Astrocyte of the cerebellum (primary cell): ENCODE data around the gene ESR2.

ENCODE experiments used
- DNase-seq: peaks from one replicate; pipeline ENCODE4 v3.0.0-alpha.2; 2011; ENCODE audit warnings: low read depth
- H3K4me3 ChIP-seq: 2 replicates; pipeline ENCODE4 v1.5.1; 2011; ENCODE audit warnings: mild to moderate bottlenecking, low read depth, low read length, moderate library complexity
- in situ Hi-C: cut with HindIII; loops from 2 replicates; pipeline ENCODE4 v1.10.0; 2017; ENCODE audit warnings: low sequenced_read_pairs
- TF ChIP-seq, protein P1 (sequence below): IDR thresholded peaks from 2 replicates; pipeline ENCODE4 v1.5.1; 2012; ENCODE audit warnings: low read length, low read depth, moderate library complexity, mild to moderate bottlenecking; ENCODE audit errors: missing control alignments

ESR2 gene

DNA sequence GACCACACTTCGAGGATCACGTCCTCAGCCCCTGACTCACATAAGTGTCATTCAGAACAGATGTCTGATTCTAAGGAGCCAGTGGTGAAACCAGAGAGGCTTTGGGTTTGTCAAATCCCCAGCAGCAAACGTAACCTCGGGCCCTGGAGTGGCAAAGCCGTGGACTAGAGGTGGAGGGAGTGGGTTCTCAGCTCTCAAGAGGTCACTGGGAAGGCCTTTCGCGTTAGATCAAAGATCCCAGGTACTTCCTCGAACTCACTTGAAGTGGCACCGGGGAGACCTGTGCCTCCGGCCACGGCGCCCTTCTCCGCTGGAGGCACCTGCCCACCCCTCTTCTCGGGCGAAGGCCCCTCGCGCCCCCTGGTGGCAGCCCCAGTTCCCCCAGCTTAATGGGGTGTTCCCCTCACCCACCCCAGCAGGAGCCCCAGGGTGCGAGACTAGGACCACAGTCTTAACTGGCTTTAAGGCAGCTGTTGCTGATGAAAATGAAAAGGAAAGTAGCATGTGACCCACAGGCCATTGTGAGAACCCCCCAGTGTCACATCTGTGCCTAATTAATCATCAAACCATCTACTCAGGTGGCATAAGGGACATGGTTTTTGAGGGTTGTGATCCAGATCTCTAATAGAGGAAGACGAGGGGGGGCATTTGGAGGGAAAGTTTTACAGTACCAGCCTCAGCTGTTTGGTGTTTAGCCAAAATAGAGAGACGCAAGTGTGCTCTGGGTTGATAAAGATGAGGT, 672 bp upstream of the ESR2 start:
- DNase-seq = no peak
- TF ChIP-seq, protein P1, sequence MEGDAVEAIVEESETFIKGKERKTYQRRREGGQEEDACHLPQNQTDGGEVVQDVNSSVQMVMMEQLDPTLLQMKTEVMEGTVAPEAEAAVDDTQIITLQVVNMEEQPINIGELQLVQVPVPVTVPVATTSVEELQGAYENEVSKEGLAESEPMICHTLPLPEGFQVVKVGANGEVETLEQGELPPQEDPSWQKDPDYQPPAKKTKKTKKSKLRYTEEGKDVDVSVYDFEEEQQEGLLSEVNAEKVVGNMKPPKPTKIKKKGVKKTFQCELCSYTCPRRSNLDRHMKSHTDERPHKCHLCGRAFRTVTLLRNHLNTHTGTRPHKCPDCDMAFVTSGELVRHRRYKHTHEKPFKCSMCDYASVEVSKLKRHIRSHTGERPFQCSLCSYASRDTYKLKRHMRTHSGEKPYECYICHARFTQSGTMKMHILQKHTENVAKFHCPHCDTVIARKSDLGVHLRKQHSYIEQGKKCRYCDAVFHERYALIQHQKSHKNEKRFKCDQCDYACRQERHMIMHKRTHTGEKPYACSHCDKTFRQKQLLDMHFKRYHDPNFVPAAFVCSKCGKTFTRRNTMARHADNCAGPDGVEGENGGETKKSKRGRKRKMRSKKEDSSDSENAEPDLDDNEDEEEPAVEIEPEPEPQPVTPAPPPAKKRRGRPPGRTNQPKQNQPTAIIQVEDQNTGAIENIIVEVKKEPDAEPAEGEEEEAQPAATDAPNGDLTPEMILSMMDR = peak; percentile 78
- peak overlapping the region; percentile 39 for H3K4me3 ChIP-seq
- in situ Hi-C loops = loop anchor here (5.0 to 25.0 kb wide), 2 partner anchors 283 to 483 kb away; no protein-coding TSS in a partner anchor

DNA sequence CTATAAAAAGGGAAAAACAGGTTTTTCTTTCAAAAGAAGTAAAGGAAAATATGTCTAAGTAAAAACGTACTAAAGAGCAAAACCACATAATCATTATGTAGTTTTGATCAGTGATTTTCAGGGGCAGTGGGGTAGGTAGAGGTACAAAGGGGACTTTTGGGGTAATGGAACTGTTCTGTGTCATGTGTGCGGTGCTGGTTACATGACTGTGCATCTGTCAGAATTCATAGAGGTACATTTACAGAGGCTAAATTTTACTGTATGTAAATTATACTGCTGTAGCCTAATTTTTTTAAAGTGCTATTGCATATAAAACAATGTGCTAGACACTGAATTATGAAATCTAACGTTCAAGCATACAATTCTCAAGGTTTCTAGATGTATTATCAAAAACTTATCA, 2.0 kb downstream of the ESR2 start:
- DNase-seq = no peak
- H3K4me3 ChIP-seq = no peak overlapping the region
- TF ChIP-seq, protein P1 = no peak
- in situ Hi-C loops = loop anchor here (25.0 kb wide), 1 partner anchor 480 kb away; no protein-coding TSS in a partner anchor

DNA sequence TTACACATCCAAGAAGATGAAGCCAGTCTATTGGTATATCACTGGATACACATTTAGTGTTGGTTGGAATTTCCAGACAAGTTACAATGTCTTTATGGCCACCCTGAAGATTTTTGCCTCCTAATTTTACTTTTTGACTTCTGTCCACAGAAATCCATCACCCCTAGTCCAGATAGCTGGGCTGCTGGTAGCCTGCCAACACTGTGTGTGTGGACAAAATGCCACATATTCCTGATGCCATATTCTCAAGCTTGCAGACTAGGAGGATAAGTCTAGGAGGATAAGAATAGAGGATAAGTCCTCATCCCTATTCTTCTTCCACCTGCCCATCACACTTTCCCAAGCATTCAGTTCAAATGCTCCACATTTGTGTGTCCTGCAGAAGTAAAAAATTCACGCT, 4.6 kb downstream of the ESR2 start:
- H3K4me3 ChIP-seq = no peak overlapping the region
- no peak for DNase-seq
- in situ Hi-C loops = loop anchor here (25.0 kb wide), 1 partner anchor 477 kb away; no protein-coding TSS in a partner anchor
- TF ChIP-seq, protein P1 = no peak

DNA sequence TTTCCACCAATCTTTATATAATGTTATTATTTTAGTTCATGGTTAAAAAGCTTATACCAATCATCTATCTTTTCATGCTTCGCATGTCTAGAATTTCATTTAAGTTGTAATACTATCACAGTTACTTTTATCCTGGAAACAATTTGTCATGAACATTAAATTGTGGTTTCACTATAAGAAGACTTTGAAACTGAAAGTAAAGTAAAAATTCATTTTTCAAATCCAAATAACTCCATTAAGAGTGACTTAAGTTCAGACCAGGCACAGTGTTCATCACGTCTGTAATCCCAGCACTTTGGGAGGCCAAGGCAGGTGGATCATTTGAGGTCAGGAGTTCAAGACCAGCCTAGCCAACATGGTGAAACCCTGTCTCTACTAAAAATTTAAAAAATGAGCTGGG, 12.4 kb downstream of the ESR2 start:
- in situ Hi-C loops = loop anchor here (25.0 kb wide), 1 partner anchor 470 kb away; no protein-coding TSS in a partner anchor
- DNase-seq = no peak
- H3K4me3 ChIP-seq = no peak overlapping the region
- TF ChIP-seq, protein P1 = no peak

DNA sequence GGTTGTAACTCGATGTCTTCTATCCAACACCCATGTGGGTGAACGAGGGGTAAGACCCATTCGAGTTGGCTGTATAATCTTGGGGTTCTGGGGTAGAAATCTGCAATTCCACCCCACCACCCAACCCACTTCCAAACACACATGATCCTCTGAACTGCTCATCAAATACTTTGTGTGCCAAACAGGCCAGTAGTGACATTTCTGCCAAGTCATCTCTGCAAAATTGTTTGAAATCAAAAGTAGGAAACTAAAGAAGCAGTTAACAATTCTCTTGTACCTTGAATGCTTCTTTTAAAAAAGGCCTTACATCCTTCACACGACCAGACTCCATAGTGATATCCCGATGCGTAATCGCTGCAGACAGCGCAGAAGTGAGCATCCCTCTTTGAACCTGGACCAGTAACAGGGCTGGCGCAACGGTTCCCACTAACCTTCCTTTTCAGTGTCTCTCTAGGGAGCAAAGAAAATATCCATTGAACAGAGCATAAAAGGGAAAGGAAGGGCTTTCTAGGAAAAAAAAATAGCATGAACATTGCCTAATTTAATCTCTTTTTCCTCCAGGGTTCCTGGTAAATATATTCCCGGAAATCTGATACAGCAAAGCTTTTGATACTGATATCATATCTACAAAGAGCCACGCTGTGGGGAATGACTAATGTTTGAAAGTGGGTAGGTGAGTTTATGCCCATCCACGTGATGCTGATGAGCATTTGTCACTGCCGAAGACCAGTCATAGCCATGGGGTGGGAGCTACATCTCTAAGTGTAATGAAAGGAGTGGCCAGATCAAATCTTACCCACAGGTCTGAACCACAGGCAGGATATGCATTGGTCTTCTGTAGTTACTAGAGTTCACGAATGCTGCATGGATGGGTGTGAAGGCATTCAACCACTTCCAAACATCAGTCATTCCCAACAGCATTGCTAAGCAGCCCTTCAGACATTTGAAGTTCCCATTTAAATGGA, 14.2 kb downstream of the ESR2 start:
- TF ChIP-seq, protein P1 = no peak
- no peak for DNase-seq
- H3K4me3 ChIP-seq = no peak overlapping the region
- in situ Hi-C loops = loop anchor here (25.0 kb wide), 1 partner anchor 468 kb away; no protein-coding TSS in a partner anchor

DNA sequence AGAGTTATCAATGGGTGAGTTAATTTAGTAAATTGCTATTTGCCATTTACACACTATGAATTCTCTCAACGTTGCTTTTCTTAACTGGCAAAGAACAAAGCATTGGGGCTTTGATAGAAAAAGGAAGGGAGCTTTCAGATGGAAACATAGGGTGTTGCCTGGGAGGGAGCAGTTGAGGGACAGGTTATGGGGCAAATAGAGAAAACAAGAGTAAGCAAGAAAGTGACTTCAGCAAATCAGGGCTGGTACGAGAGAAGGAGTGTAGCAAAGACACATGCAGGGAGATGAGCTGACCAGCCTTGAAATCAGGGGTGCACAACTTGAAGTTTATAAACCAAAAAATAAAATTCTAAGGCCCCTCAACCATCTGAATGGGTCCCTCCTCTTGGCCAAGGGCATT, 15.7 kb downstream of the ESR2 start:
- no peak for DNase-seq
- TF ChIP-seq, protein P1 = no peak
- in situ Hi-C loops = loop anchor here (25.0 kb wide), 1 partner anchor 466 kb away; no protein-coding TSS in a partner anchor
- no peak overlapping the region for H3K4me3 ChIP-seq
